Fibroblast of skin of right quadriceps (primary cell): ENCODE data around the gene MCUB.

Experiments used
- DNase-seq: peaks from one replicate; pipeline ENCODE4 v3.0.0-alpha.2; 2013

The MCUB gene

GRCh38 chr4:109733728-109734127 lies 173.7 kb downstream of the MCUB start:
- DNase-seq: no peak

GRCh38 chr4:109735566-109736365 lies 175.7 kb downstream of the MCUB start:
- no peak for DNase-seq
